Stimulated activated memory B cell treated with anti-CD40 and anti-IgM and Interleukin-4, amounts not matched to agents 10 μg/mL and 1 μg/mL and 100 μg/mL, for 72 hours (primary cell): ENCODE data around the gene TUBGCP5.

ENCODE experiments used
- ATAC-seq: fragments of 150-1000 bp; cut with Tn5 transposase; 2 replicates; pipeline ENCODE4 v1.10.0; 2021
- H3K27ac Mint-ChIP-seq: one replicate; pipeline ENCODE4 v1.8.0; 2022; ENCODE audit warnings: mild to moderate bottlenecking, mixed read lengths
- H3K27me3 Mint-ChIP-seq: one replicate; pipeline ENCODE4 v1.8.0; 2022; ENCODE audit warnings: mixed read lengths
- H3K36me3 Mint-ChIP-seq: one replicate; pipeline ENCODE4 v1.8.0; 2022; ENCODE audit warnings: mixed read lengths
- H3K4me1 Mint-ChIP-seq: one replicate; pipeline ENCODE4 v1.8.0; 2022; ENCODE audit warnings: mixed read lengths
- H3K4me3 Mint-ChIP-seq: one replicate; pipeline ENCODE4 v1.8.0; 2022; ENCODE audit warnings: mild to moderate bottlenecking, moderate library complexity, mixed read lengths
- H3K9me3 Mint-ChIP-seq: one replicate; pipeline ENCODE4 v1.8.0; 2022; ENCODE audit warnings: mixed read lengths

Gene TUBGCP5

DNA sequence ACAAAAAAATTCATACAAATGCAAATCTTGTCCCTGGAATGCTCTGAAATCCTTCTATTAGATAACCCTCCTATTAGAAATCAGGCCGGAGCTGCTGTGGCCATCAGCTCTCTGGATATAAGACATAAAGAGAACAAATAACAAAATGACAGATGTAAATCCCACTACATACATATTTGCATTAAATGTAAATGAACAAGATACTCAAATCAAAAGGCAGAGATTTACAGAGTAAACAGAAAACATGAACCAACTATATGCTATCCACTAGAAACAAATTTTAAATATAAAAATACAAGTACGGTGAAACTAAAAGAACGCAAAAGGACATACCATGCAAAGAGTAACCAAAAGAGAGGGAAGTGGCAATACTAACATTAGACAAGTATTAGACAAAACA lies 69.9 kb downstream of the TUBGCP5 start:
- no peak overlapping the region for H3K4me3 Mint-ChIP-seq
- H3K9me3 Mint-ChIP-seq, result peaks cover 3% of the 10 kb centered on the region
- H3K4me1 Mint-ChIP-seq, result peaks cover 9% of the 10 kb centered on the region
- no peak for ATAC-seq
- peaks cover 5% of the 10 kb centered on the region for H3K36me3 Mint-ChIP-seq
- no peaks in the 10 kb centered on the region for H3K27me3 Mint-ChIP-seq
- no peak overlapping the region for H3K27ac Mint-ChIP-seq

DNA sequence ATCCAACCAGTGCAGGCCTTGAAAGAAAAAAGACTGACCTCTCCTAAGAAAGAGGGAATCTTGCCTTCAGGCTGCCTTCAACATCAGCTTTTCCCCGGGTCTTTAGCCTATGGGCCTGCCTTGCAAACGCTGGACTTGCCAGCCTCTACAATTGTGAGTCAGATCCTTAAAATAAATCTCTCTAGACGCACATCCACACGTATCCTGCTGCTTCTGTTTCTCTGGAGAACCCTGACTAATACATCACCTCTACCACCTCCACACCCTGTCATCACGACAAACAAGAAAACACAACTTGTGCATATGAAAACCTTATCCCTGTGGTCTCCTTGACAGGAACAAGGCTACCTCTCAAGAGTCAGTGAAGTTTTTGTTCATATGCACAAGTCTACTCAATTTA lies 71.0 kb downstream of the TUBGCP5 start:
- peaks cover 3% of the 10 kb centered on the region for H3K4me1 Mint-ChIP-seq
- H3K27ac Mint-ChIP-seq, result no peak overlapping the region
- no peak overlapping the region for H3K4me3 Mint-ChIP-seq
- no peak for ATAC-seq
- peaks cover 3% of the 10 kb centered on the region for H3K9me3 Mint-ChIP-seq
- no peaks in the 10 kb centered on the region for H3K27me3 Mint-ChIP-seq
- peaks cover 5% of the 10 kb centered on the region for H3K36me3 Mint-ChIP-seq

DNA sequence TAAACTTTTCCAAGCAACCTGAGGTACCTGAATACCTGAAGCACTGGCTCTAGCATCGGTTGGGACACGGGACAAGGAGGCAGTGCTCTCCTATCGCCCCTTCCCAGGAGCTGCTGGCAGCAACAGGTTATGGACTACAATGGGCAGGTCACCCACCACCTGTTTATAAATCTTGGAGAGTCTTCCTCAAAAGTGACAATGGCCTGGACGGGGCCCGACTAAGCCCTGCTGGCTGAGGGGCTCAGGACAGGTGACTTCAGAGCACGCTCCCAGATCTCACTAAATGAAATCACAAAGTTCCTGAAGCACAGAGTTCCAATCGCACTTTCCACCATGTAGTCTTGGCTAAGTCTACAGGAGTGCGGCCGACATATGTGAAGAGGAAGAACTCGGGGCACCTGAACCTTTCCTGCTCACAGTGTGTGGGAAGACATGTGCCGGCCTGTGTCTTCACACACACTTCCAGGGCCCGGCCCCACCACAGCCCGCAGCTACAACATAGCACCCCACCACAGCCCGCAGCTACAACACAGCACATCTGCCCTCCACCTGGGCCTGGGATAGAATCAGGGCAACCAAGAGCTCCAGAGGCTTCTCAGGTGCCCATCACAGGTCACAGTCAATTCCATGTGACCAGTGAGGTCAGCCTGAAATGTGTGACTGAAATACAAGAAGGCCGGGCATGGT lies 72.1 kb downstream of the TUBGCP5 start:
- Mint-ChIP-seq H3K4me1 (peaks cover 2% of the 10 kb centered on the region), H3K4me3 (no peak overlapping the region), H3K36me3 (peaks cover 5% of the 10 kb centered on the region), H3K9me3 (peaks cover 3% of the 10 kb centered on the region), H3K27ac (no peak overlapping the region), H3K27me3 (no peaks in the 10 kb centered on the region)
- no peak for ATAC-seq

DNA sequence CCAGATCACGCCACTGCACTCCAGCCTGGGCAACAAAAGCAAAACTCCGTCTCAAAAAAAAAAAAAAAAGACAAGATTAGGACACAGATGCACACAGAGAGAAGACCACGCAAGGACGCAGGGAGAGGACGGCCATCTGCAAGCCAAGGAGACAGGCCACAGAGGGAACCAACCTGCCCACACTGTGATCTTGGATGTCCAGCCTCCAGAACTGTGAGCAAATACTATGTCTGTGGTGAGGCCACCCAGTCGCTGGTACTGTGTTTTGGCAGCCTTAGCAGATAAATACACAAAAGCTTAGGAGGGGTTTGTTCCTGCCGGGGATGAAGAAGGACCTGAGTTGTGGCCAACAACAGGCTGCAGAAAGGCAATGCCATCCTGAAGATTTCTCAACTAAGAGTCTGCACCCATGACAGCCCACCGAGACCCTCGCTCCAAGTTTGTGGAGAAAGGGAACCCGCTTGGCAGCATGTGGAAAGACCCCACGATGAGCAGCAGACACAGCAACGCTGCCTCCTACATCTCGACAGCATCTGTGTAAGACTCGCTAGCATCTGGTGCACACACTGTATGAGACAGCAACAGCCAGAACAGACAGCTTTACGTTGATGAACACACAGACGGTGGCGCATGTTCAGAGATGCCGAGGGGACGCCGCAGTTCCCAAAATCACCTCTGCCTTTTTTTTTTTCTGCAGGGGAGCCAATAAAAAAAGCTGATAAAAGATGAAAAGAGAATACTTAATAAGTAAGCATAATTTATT lies 72.9 kb downstream of the TUBGCP5 start:
- Mint-ChIP-seq H3K4me3 (no peak overlapping the region), H3K4me1 (peaks cover 6% of the 10 kb centered on the region), H3K36me3 (peaks cover 5% of the 10 kb centered on the region), H3K9me3 (peaks cover 3% of the 10 kb centered on the region), H3K27ac (no peak overlapping the region), H3K27me3 (no peaks in the 10 kb centered on the region)
- no peak for ATAC-seq

DNA sequence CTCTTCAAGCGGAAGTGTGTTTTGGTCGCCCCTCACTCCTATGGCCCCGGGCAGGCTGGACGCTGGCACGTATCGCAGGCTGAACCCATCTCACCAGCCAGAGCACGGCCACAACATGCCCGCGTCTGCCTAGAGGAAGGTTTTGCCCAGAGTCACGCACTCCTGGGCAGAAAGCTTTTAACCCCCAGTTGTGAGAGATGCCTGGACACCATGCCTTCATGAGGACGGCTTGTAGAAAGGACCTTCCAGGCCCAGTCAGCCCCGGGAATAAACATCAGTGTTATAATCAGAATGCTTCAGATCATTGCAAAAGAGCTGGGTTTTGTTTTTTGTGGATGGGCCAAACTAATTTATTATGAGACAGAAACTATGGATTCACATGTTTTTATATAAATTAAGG lies 75.7 kb downstream of the TUBGCP5 start:
- Mint-ChIP-seq H3K27ac (no peak overlapping the region), H3K4me1 (peaks cover 24% of the 10 kb centered on the region), H3K9me3 (no peaks in the 10 kb centered on the region), H3K4me3 (no peak overlapping the region), H3K36me3 (peaks cover 4% of the 10 kb centered on the region), H3K27me3 (peaks cover 14% of the 10 kb centered on the region)
- no peak for ATAC-seq

DNA sequence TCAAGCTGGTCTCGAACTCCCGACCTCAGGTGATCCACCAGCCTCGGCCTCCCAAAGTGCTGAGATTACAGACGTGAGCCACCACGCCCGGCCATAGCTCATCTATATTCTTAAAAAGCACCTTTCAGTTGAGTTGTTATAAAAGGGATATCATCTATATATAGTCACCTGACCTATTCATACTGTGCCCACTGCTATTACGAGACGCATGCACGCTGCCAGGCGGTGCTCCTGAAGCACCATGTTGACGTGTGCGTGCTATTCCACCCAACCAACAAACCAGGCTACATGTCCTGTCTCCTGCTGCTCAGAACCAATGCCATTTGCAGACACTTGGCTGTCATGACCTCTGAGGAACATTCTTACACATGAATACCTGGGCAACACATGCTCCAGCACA lies 76.8 kb downstream of the TUBGCP5 start:
- ATAC-seq, result no peak
- Mint-ChIP-seq H3K9me3 (no peaks in the 10 kb centered on the region), H3K4me3 (no peak overlapping the region), H3K4me1 (peaks cover 29% of the 10 kb centered on the region), H3K27me3 (peaks cover 20% of the 10 kb centered on the region), H3K27ac (no peak overlapping the region), H3K36me3 (no peaks in the 10 kb centered on the region)

DNA sequence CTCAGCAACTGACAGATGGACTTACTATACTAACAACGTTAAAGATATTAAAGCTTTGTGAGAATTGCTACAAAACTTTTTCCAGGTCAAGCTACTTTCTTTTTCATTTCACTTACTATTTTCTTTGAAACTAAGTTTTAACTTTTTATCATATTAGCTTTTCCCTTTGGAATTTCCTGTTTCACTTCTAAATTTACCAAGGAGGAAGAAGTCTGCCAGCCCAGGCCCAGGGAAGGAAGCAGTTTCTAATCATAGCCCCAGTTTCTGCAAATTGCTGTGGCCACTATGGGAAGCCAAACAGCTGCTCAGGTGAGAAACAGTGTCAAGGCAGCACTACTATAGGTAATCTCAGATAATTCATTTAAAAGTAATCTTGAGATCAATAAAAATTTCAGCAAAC lies 77.6 kb downstream of the TUBGCP5 start:
- Mint-ChIP-seq H3K36me3 (no peaks in the 10 kb centered on the region), H3K27me3 (peaks cover 20% of the 10 kb centered on the region), H3K27ac (no peak overlapping the region), H3K4me1 (peaks cover 29% of the 10 kb centered on the region), H3K4me3 (no peak overlapping the region), H3K9me3 (no peaks in the 10 kb centered on the region)
- no peak for ATAC-seq

DNA sequence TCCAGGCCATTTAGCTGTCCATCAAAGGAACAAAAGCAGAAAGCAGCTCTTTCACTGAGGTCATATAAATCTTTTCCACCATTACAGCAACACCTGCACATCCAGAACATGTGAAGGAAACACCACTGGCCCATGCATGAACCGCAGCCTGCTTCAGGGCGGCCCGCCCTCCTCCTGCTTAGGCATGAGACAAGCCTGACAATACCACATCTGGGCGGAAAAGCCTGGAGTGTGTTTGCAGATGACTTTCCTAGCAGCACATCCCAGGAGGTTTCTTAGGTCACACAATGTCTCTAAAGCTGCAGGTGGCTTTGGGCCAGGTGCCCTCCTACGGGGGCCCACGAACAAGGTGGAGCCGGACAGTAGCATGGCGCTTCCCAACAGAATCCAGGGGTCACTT lies 78.8 kb downstream of the TUBGCP5 start:
- Mint-ChIP-seq H3K27ac (no peak overlapping the region), H3K27me3 (peaks cover 20% of the 10 kb centered on the region), H3K4me1 (peaks cover 37% of the 10 kb centered on the region), H3K9me3 (no peaks in the 10 kb centered on the region), H3K36me3 (no peaks in the 10 kb centered on the region), H3K4me3 (no peak overlapping the region)
- no peak for ATAC-seq

DNA sequence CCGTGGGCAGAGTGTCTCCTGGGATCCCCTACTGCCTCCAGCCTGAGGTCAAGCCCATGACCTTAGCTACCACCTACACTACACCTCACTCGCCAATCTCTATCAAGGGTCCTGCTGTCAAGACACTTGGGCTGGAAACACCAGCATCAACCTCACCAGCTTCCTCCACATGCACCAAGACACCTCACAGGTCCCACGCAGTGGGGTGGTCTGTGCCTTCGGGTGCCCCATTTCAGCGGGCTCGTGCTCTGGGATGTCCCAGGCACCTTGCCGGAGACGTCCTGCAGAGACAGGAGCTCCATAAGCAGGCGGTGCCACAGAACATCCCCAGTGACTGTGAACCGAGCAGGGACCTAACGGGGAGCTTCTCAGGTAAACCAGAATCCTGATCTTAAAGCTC lies 79.2 kb downstream of the TUBGCP5 start:
- Mint-ChIP-seq H3K4me1 (peaks cover 37% of the 10 kb centered on the region), H3K36me3 (no peaks in the 10 kb centered on the region), H3K9me3 (no peaks in the 10 kb centered on the region), H3K27me3 (peaks cover 20% of the 10 kb centered on the region), H3K27ac (no peak overlapping the region), H3K4me3 (no peak overlapping the region)
- no peak for ATAC-seq

DNA sequence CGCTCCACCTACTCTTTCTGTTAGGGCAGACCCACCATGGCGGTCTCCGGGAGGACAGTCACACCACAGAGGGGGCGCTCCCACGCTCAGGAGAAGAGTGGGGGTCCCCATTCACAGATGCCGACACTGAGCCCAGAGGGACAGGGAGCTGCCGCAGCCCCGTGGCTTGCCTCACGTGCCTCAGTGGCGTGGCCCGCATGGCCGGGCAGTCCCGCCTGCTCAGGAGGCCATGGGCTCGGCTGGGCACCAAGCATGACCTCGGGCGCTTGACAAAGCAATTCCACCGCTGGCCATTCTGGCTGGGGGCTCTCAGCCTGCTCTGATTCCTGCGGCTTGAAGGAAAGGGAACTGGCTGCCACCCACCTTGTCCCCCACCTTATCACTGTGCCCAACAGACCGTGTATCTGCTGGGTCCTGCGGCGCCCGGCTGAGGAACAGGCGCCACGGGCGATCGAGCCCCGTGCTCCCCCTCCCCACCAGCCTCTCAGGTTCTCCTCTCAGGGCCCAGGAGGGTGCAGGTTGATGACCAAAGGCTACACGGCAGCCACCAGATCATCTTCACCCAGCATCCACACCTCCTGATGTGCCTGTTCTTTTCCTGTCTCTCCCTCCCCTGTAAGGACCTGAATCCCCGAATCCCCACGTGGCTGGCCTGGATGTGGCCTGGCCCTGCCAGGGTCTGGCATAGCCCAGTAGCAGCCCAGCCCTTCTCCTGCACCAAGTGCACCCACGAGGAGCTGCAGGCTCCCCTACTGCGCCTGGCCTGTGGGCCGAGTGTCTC lies 79.9 kb downstream of the TUBGCP5 start:
- no peak overlapping the region for H3K27ac Mint-ChIP-seq
- H3K4me1 Mint-ChIP-seq, result peaks cover 37% of the 10 kb centered on the region
- H3K9me3 Mint-ChIP-seq, result no peaks in the 10 kb centered on the region
- H3K36me3 Mint-ChIP-seq, result no peaks in the 10 kb centered on the region
- peaks cover 20% of the 10 kb centered on the region for H3K27me3 Mint-ChIP-seq
- peak; percentile 5 for ATAC-seq
- H3K4me3 Mint-ChIP-seq, result no peak overlapping the region

DNA sequence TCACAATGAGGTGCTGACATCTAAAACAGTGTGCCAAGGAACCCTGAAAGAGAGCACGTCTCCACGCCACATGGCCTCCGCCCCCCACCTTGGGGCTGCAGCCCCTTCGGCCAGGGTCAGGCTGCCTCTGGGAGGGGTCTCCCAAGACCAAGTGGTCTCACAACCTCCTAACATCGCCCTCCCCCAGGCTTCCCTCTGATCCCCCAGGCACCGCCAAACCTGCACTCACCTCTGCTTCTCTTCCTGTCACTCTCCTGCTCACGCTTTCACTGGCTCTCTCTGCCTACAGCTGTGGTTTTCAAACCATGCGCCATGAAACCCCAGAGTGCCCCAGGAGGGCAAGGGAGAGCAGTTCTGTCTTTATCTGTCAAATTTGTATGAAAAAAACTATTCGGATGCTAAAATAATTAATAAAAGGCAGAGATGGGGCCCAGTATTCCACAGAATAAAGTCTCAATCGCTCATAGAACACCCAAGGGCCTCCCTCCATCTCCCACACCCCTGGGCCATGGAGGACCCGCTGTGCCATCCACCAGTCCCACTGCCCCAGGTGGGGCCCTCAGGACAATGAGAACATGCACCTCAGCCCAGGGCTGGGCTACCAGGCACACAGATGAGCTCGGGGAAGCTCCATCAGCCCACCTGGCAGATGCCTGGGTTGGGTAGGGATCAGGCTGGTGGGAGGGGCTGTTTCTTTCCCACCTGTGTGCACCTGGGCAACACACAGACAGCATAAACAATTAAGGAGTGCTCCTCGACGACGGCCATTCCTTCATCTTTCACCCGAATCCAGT lies 80.7 kb downstream of the TUBGCP5 start:
- Mint-ChIP-seq H3K4me1 (peaks cover 37% of the 10 kb centered on the region), H3K27ac (peak overlapping the region; percentile 53), H3K4me3 (peak overlapping the region; percentile 40), H3K36me3 (no peaks in the 10 kb centered on the region), H3K27me3 (peaks cover 20% of the 10 kb centered on the region), H3K9me3 (no peaks in the 10 kb centered on the region)
- ATAC-seq, result peak; percentile 85

DNA sequence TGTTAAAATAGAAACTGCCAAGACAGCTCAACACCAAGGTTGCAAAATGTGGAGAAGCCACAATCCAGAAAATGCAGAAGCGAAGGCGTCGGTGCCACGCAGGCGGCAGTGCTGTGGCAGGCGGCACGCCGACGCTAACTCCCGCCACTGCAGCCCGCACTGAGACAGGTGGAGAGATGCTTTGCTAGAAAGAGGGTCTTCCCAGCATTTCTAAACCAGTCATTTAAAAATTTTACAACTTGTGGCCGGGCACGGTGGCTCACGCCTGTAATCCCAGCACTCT lies 82.5 kb downstream of the TUBGCP5 start:
- Mint-ChIP-seq H3K4me3 (no peak overlapping the region), H3K36me3 (peaks cover 4% of the 10 kb centered on the region), H3K4me1 (peaks cover 32% of the 10 kb centered on the region), H3K9me3 (no peaks in the 10 kb centered on the region), H3K27ac (no peak overlapping the region), H3K27me3 (peaks cover 20% of the 10 kb centered on the region)
- no peak for ATAC-seq

DNA sequence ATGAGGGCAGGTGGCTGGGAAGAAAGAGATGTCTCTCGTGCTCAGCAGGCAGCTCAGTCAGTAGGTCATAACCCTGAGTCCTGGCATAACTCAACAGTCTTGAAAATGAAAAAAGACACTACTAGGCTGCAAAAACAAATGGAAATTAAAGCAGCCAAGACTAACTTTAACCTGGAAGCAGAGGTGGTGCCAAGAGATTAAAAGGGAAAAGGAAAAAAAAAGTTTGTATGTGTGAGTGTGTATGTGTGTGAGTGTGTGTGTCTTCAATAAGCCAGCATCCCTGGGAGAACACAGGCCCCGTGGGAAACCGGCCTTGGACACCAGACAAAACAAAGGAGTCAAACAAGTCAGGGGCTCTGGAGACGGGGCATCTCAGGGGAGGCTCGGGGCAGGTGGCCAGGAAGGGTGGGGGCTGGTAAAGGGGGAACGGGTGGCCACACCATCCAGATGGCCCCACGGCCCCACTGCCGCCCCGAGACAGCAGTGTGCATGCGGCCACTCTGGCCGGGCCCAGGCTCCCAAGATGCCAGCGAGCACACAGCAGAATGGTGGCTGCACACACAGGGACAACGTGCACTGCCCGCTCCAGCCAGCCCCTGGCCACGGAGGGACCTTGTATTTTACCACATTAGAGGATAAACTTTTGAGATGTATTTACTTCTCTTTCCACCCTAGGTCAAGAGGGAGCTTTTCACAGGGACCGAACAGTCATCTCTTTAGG lies 83.0 kb downstream of the TUBGCP5 start:
- peaks cover 4% of the 10 kb centered on the region for H3K36me3 Mint-ChIP-seq
- no peak for ATAC-seq
- no peak overlapping the region for H3K4me3 Mint-ChIP-seq
- peaks cover 20% of the 10 kb centered on the region for H3K27me3 Mint-ChIP-seq
- peaks cover 31% of the 10 kb centered on the region for H3K4me1 Mint-ChIP-seq
- H3K9me3 Mint-ChIP-seq, result no peaks in the 10 kb centered on the region
- no peak overlapping the region for H3K27ac Mint-ChIP-seq

DNA sequence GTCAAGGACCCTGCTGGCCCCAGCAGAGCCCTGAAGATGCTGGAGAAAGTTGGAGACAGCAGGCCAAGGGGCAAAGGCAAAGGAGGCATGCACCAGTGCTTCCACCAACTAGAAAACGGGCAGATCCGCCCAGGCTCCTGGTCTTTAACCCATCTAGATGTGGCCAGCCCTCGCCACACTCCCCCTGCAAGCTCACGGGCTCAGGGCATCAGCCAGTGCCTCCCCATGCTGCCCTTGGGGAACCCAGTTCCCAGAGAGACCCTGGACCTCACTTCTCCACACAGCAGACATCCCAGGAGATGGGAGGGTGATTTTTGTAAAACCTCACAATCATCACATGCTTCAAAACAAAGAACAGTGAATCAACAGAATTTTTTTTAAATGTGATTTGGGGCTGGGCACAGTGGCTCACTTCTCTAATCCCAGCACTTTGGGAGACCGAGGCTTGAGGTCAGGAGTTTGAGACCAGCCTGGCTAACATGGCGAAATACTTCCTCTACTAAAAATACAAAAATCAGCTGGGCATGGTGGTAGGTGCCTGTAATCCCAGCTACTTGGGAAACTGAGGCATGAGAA lies 83.7 kb downstream of the TUBGCP5 start:
- H3K36me3 Mint-ChIP-seq, result peaks cover 4% of the 10 kb centered on the region
- H3K27me3 Mint-ChIP-seq, result peaks cover 19% of the 10 kb centered on the region
- ATAC-seq, result no peak
- no peak overlapping the region for H3K4me3 Mint-ChIP-seq
- H3K4me1 Mint-ChIP-seq, result peaks cover 31% of the 10 kb centered on the region
- H3K27ac Mint-ChIP-seq, result no peak overlapping the region
- no peaks in the 10 kb centered on the region for H3K9me3 Mint-ChIP-seq
